PC-9 (cell line): ENCODE results near the gene CD177. TPM values are rescaled to one million over a fixed set of nuclear protein-coding genes. Genes with fewer than 3 reads are reported as not detected.
"Not testable (repeated sequence)": the region's sequence is repeated elsewhere in the genome, so short reads cannot be mapped to it uniquely, and the experiment has no call there.

Experiments used
- BruUV-seq: library from RNA; stranded (reverse); fragments of 400-500 nt; replicated peaks from 2 replicates; lab custom pipeline; 2021; lab: Mats Ljungman, UMichigan
- CTCF ChIA-PET: fragments of 300-600 bp; sonication (Branson Sonifier 250); formaldehyde crosslinking; loops from one replicate; lab custom pipeline; 2022; ENCODE audit warnings: antibody characterized with exemption; lab: Charles Lee
- POLR2A ChIA-PET: fragments of 300-600 bp; sonication (Branson Sonifier 250); formaldehyde crosslinking; loops from one replicate; lab custom pipeline; 2022; ENCODE audit warnings: antibody characterized with exemption; ENCODE audit not compliant: unreplicated experiment; lab: Charles Lee
- DNase-seq, 2 experiments: peaks; one replicate each; pipeline versions ENCODE4 v3.0.0 to v3.0.0-alpha.2; 2015 to 2022; ENCODE audit warnings: mixed read lengths in 1 of 2
- H2AFZ ChIP-seq: fragments of 200-600 bp; sonication (generic); 2 replicates; pipeline ENCODE4 v1.8.1; 2017; ENCODE audit warnings: antibody characterized with exemption
- H3F3A ChIP-seq: fragments of 200-600 bp; sonication (generic); 2 replicates; pipeline ENCODE4 v1.8.1; 2017; ENCODE audit warnings: antibody characterized with exemption, mild to moderate bottlenecking, low read depth; ENCODE audit not compliant: insufficient read depth
- H3K27ac ChIP-seq: fragments of 200-600 bp; sonication (generic); 2 replicates; pipeline ENCODE4 v1.6.1; 2016; ENCODE audit warnings: mixed run types
- H3K27me3 ChIP-seq: fragments of 200-600 bp; sonication (generic); 2 replicates; pipeline ENCODE4 v1.6.1; 2016; ENCODE audit warnings: low read depth, mixed run types; ENCODE audit not compliant: insufficient read depth
- H3K36me3 ChIP-seq: fragments of 200-600 bp; sonication (generic); 2 replicates; pipeline ENCODE4 v1.6.1; 2016; ENCODE audit warnings: low read depth, mixed run types
- H3K4me1 ChIP-seq: fragments of 200-600 bp; sonication (generic); replicated peaks from 2 replicates; pipeline ENCODE4 v1.6.1; 2016; ENCODE audit warnings: mixed run types; ENCODE audit not compliant: insufficient read depth
- H3K4me2 ChIP-seq: fragments of 200-600 bp; sonication (generic); 2 replicates; pipeline ENCODE4 v1.6.1; 2017; ENCODE audit warnings: mixed run types
- H3K4me3 ChIP-seq: fragments of 200-600 bp; sonication (generic); 2 replicates; pipeline ENCODE4 v1.6.1; 2016; ENCODE audit warnings: mixed run types
- H3K79me2 ChIP-seq: fragments of 200-600 bp; sonication (generic); 2 replicates; pipeline ENCODE4 v1.6.1; 2017; ENCODE audit warnings: low read depth, mixed run types
- H3K9me2 ChIP-seq: fragments of 200-600 bp; sonication (generic); 2 replicates; pipeline ENCODE4 v1.8.1; 2017; ENCODE audit warnings: mild to moderate bottlenecking; ENCODE audit not compliant: insufficient read depth
- H3K9me3 ChIP-seq: fragments of 200-600 bp; sonication (generic); 2 replicates; pipeline ENCODE4 v1.8.1; 2016; ENCODE audit warnings: low read depth; ENCODE audit not compliant: insufficient read depth
- H4K20me1 ChIP-seq: fragments of 200-600 bp; sonication (generic); 2 replicates; pipeline ENCODE4 v1.8.1; 2017; ENCODE audit not compliant: insufficient read depth
- EZH2 ChIP-seq: fragments of 200-600 bp; sonication (generic); IDR thresholded peaks from 2 replicates; pipeline ENCODE4 v1.8.0; 2017; ENCODE audit warnings: antibody characterized with exemption, low read depth
- intact Hi-C: fragments of 100-400 bp; cut with micrococcal nuclease; formaldehyde crosslinking; loops from one replicate; pipeline ENCODE4 v1.10.0; 2022; ENCODE audit not compliant: unreplicated experiment
- total RNA-seq: library from RNA; stranded (reverse); gene quantifications from 2 replicates; pipeline ENCODE4 v1.2.3, GENCODE V29; 2021
- TF ChIP-seq, protein P1 (sequence below): fragments of 200-600 bp; sonication (generic); conservative IDR thresholded peaks from 2 replicates; pipeline ENCODE4 v1.6.1; 2017; ENCODE audit warnings: mixed run types, antibody characterized with exemption, mild to moderate bottlenecking, moderate library complexity

Gene CD177
- total RNA-seq, 1 experiment from 2014 or later = 6.0 TPM

DNA sequence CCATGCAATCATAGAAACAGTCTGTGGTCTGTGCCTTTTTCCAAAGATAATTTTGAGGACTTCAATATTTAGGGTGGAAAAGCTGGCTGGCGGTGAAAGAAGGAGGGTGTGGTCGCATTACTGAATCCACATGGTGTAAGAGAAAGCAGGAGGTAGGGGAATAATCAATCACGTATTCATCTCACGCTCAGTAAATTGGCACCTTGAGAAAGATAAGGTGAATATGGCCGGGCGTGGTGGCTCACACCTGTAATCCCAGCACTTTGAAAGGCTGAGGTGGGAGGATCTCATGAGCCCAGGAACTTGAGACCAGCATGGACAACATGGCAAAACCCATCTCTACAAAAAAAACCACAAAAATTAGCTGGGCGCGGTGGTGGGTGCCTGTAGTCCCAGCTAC, 3.7 kb upstream of the CD177 start:
- H3K4me3 ChIP-seq, H3K9me3 ChIP-seq, CTCF ChIA-PET, POLR2A ChIA-PET, H3K79me2 ChIP-seq, H4K20me1 ChIP-seq, H3K4me1 ChIP-seq, H2AFZ ChIP-seq, H3K4me2 ChIP-seq, DNase-seq, H3K36me3 ChIP-seq, H3K9me2 ChIP-seq, H3K27ac ChIP-seq, BruUV-seq, intact Hi-C loops, H3K27me3 ChIP-seq: not testable (repeated sequence)
- peaks cover 12% of the 10 kb centered on the region; the same call in 1 of the 2 replicates for H3F3A ChIP-seq

DNA sequence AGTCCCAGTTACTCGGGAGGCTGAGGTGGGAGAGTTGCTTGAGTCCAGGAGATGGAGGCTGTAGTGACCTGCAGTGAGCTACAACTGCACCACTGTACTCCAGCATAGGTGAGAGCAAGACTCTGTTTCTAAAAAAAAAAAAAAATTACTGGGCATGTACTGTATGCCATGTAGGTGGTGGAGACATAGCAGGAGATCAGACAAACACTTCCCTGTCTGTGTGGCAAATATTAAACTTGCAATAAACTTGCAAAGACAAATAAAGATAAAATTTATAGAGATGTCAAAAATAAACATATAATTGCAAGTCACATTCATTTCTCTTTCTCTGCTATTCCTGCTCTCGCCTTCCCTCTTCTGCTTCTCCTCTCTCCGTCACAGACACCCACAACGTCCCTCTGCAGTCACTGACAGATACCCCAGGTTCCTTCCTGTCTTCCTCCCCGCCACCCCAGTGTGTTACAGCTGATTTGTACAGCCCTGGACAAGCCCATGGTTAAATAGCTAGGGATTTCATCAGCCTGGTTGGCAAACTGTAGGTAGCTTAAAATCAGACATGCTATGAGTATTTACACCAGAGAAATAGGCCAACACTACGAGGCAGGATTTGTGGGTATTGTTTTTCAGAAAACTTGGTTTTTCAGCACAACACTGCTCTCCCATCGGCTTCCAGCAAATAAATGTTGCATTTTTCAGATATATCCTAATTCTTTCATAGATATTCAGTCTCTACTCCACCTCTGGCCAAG, 1.3 kb upstream of the CD177 start:
- Histone ChIP-seq H3F3A (peaks cover 12% of the 10 kb centered on the region; the same call in 1 of the 2 replicates), H3K9me3 (no peaks in the 10 kb centered on the region), H3K27ac (no peak overlapping the region), H3K4me2 (no peak overlapping the region), H3K36me3 (no peaks in the 10 kb centered on the region), H3K27me3 (no peaks in the 10 kb centered on the region), H3K4me3 (no peak overlapping the region), H3K4me1 (peaks cover 9% of the 10 kb centered on the region), H2AFZ (no peak overlapping the region), H4K20me1 (no peaks in the 10 kb centered on the region), H3K79me2 (no peaks in the 10 kb centered on the region), H3K9me2 (no peaks in the 10 kb centered on the region)
- ChIA-PET CTCF (no interaction called here), POLR2A (no interaction called here)
- DNase-seq = no peak
- no TSS peak for BruUV-seq
- TF ChIP-seq, protein P1, sequence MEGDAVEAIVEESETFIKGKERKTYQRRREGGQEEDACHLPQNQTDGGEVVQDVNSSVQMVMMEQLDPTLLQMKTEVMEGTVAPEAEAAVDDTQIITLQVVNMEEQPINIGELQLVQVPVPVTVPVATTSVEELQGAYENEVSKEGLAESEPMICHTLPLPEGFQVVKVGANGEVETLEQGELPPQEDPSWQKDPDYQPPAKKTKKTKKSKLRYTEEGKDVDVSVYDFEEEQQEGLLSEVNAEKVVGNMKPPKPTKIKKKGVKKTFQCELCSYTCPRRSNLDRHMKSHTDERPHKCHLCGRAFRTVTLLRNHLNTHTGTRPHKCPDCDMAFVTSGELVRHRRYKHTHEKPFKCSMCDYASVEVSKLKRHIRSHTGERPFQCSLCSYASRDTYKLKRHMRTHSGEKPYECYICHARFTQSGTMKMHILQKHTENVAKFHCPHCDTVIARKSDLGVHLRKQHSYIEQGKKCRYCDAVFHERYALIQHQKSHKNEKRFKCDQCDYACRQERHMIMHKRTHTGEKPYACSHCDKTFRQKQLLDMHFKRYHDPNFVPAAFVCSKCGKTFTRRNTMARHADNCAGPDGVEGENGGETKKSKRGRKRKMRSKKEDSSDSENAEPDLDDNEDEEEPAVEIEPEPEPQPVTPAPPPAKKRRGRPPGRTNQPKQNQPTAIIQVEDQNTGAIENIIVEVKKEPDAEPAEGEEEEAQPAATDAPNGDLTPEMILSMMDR = no peak
- no peak for TF ChIP-seq EZH2
- intact Hi-C loops = no loop called here

DNA sequence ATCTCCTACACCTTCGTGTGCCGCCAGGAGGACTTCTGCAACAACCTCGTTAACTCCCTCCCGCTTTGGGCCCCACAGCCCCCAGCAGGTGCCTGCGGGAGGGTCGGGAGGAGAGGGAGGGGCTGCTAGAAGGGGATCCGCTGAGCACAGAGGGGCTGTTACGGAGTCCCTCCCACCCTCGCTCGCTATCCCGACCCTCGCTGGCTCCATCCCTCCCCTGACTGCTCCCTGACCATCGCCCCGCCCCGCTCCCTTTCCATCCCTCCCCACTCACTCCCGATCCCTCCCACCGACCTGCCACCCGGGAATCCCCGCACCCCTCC, 780 bp downstream of the CD177 start:
- BruUV-seq = no TSS peak
- ChIA-PET POLR2A (no interaction called here), CTCF (no interaction called here)
- DNase-seq = no peak
- no peaks in the 10 kb centered on the region for H4K20me1 ChIP-seq
- TF ChIP-seq, protein P1 = no peak
- TF ChIP-seq EZH2 = no peak
- H3K27me3 ChIP-seq = no peaks in the 10 kb centered on the region
- no peaks in the 10 kb centered on the region for H3K9me3 ChIP-seq
- no peak overlapping the region for H3K27ac ChIP-seq
- H3K36me3 ChIP-seq = no peaks in the 10 kb centered on the region
- no peaks in the 10 kb centered on the region for H3K79me2 ChIP-seq
- peaks cover 8% of the 10 kb centered on the region for H3K4me1 ChIP-seq
- intact Hi-C loops = no loop called here
- peaks cover 12% of the 10 kb centered on the region; the same call in 1 of the 2 replicates for H3F3A ChIP-seq
- no peak overlapping the region for H3K4me2 ChIP-seq
- no peak overlapping the region for H2AFZ ChIP-seq
- H3K4me3 ChIP-seq = no peak overlapping the region
- no peaks in the 10 kb centered on the region for H3K9me2 ChIP-seq

DNA sequence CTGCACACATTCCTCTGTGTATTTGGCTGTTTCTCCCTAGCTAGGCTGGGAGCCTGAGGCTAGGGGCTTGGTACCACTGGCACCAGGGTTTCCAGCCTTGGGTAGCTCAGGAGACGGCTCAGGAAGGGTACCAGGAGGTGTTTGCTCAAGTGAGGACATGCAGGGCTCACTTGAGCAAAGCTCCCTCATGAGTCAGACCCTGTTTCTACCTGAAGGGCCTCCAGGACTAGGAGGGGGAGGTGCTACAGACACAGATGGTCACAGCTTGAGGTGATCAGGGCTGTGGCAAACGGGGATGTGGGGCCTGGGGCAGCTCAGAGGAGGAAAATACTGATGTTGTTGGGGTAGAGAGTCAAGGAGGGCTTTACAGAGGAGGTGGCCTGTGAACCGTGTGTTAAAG, 3.3 kb downstream of the CD177 start:
- H3K4me2 ChIP-seq, POLR2A ChIA-PET, H3K4me3 ChIP-seq, H3K27me3 ChIP-seq, H3F3A ChIP-seq, DNase-seq, H3K9me2 ChIP-seq, CTCF ChIA-PET, intact Hi-C loops, H3K79me2 ChIP-seq, H2AFZ ChIP-seq, H3K4me1 ChIP-seq, BruUV-seq, H3K9me3 ChIP-seq, H3K27ac ChIP-seq, H4K20me1 ChIP-seq, H3K36me3 ChIP-seq: not testable (repeated sequence)
